ENCODE measurements around the gene LCA5L.
"Not testable (repeated sequence)": the region's sequence is repeated elsewhere in the genome, so short reads cannot be mapped to it uniquely, and the experiment has no call there.

Gene LCA5L

DNA sequence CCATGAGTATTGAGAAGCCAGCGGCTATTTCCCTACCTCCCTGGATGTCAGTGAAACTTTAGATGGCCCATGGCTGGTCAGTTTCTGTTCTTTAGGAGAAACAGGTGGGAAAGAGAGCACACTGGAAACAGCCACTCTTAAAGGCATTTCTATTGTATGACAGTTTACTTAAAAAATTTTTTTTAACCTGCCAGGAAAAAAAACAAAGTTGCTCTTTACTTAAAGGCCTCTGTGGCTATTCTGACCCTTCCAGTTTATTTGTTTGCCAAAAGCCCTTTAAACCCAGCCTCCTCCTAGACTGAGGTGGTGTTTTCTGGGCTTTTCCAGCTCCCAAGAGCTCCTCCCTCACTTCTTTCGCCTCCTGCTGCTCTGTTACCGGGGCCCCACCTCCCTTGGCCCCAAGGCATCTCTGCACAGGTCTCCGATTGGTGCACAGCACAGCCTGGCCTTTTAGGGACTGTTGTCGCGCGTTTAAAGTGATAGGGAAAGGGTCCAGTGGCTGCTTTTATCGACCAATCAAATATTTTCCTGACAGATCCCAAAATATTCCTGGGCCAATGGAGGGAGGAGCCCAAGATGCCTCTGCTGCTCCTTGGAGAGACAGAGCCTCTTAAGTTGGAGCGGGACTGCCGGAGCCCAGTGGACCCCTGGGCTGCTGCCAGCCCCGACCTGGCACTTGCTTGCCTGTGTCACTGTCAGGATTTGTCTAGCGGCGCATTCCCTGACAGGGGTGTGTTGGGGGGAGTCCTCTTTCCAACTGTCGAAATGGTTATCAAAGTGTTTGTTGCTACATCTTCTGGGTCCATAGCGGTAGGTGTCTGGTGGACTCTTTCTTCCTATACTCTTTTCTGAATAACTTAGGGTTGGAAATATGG lies 6.0 kb upstream of the LCA5L start, which contains the start of gene SH3BGR:
Gene SH3BGR (plus strand): TSS at position 639 of the 875 bp plus-strand sequence. CDS start 127 bp downstream, at position 766.
- peak; percentile 82 for DNase-seq

DNA sequence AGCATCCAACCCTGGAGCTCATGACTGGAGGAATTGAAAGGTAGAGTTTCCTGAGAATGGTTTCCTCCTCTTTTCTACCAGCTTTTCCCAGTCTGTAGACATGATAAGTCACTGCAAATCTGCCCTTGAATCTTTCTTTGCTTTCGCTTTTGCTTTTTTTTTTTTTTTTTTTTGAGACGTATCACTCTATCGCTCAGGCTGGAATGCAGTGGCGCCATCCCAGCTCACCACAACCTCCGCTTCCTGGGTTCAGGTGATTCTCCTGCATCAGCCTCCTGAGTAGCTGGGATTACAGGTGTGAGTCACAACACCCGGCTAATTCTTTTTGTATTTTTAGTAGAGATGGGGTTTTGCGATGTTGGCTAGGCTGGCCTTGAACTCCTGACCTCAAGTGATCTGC lies 1.7 kb upstream of the LCA5L start:
- no peak for DNase-seq

DNA sequence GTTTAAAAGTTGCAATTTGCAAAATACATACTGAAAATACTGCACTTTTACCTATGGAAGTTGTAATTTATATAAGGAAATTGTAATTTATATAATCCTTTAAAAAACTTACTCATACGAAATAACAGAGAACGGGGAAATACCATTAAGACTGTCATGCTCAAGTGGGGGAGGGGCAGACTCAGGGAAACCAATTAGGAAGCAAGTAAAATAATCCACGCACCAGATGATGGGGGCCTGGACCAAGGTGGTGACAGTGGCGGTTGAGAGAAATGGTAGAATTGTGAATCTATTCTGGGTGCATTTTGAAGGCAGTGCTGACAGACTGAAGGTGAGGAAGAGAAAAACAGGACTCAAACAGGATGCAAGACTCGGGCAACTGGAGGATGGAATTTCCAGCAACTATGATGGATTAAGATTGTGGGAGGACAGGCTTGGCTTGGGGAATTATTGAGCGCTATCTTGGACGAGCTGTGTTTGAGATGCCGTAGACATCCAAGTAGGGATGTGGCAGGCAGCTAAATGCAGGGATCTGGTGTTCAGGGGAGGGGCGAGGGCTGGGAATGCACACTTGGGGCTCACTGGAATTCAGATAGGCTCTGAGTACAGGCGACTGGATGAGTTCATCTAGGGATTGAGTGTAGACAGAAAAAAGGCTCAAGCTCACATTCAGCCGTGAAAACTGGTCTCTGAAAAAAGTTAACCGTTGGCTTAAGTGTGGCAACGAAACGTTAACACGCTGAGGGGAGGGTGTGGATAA lies 977 bp downstream of the LCA5L start:
- DNase-seq, result no peak

DNA sequence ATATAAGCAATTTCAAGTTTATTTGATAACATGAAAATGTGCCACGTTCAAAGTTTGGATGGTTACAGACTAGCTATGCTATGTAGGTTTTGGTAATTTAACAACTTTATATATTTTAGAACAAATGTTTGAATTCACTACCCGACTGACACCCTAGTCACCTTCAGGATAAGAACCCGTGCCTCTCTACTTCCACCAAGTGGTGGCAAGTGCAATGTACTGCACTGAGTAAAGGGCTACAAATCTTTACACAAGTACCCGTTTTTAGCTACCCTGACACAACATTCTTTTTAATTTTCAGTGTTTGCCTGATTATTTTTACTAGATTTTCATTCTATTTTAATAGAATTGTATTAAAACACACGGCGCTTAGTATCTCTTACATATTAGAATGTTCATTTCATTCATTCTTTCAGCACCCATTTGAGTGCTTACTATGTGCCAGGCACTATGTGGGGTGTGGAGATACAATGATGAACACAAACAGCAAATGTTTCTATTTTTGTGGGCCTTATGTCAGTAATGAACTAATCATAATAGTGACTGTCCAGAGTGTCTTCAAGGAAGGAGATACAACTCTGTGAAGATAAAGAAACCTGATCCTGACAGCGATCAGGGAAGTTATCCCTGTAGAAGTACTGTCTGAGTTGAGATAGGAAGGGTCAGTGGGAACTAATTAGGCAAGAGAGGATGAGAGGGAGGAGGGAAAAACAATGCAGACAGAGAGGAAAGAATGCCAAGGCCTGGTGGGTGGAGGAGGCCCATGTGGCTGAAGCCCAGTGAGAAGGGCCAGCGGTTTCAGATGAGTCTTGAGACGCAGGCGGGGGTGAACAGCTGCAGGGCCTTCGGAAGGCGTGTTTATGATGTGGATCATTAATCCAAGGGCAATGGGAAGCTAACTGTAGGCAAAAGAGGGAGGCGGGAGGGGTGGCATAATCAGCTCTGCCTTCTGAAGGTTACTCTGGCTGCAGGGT lies 3.8 kb downstream of the LCA5L start:
- DNase-seq, result peak; percentile 13

DNA sequence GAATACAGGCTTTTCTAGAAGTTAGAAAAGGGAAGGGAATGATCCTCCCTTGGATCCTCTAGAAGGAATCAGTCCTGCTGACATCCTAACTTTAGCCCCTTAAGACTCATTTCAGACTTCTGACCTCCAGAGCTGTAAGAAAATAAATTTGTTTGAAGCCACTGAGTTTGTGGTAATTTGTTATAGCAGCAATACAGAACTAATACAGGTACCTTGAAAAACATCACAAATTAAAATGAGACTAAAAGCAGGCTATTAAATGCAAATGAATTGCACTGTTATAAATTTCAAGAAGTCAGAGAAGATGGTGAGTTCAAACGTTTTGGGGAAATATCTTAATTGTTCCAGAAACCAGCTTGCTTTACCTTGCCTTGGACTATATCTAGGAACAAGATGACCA lies 6.3 kb downstream of the LCA5L start:
- no peak for DNase-seq

DNA sequence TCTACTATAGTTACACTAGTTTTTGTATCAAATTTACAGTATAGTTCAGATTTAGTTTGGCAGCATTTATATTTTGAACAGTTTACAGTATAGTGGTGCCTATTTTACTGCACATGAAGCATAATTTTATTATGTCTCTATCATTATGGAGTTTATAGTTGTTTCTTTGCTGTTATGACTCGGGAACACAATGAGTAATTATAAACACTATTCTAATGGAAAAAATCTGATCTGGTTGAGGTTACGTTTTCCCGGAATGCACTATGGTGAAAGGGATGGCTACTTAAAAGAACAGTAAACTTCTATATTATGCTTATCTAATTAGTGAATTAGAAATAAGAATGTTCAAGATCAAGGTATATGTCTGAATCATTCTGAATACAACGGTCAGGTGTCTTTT lies 10.6 kb downstream of the LCA5L start:
- DNase-seq, result no peak

DNA sequence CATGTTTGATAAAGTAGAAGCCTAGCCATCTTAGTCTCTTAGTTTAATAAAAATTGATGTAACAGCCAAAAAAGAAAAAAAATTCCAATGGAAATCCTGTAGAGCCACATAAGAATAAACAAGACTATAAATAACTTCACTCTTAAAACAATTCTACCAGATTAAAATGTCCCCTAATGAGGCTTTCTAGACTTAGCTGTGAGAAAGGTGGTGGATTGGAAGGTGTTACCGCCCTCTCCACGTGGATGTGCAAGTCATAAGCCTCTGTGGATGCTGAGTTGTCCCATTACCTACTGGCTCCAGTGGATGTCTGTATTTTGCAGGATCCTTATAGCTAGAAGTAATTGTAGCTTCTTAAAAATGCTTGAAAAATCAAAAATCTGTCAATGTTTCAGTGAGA lies 14.6 kb downstream of the LCA5L start:
- no peak for DNase-seq

DNA sequence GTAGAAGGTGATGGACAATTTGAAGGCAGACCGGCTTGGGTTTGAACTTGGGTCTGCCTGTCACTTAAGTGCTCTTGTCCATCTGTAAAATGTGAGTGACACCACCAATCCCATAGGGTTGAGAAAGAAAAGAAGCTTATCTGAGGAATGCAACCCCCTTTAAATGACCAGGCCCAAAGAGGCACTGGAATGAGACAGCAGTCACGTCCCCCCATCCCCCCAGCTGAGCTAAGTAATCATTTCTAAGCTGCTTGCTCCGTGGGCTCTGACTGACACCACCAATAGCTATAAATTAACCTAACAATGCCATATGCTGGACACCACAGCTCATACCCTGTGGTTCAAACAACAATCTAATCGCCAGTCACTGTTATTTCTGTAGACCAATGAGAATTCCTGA lies 15.1 kb downstream of the LCA5L start:
- no peak for DNase-seq

DNA sequence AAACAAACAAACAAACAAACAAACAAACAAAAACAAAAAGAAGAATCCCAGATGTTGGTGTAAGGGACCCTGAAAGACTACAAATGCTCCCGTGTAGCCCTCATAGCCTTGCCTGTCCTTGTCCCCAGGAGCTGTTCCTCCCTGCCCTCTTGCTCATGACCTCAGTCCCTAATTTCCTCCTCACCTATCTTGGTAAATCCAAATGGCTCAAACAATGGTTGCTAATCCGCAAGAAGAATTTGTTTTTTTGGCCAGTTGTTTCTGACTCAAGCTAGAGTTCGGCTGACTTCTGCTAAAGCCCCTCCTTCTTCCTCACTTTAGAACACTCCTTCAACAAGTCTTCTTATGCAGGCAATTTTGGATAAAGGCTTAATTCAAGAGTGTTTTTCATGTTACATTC lies 15.6 kb downstream of the LCA5L start:
- no peak for DNase-seq

DNA sequence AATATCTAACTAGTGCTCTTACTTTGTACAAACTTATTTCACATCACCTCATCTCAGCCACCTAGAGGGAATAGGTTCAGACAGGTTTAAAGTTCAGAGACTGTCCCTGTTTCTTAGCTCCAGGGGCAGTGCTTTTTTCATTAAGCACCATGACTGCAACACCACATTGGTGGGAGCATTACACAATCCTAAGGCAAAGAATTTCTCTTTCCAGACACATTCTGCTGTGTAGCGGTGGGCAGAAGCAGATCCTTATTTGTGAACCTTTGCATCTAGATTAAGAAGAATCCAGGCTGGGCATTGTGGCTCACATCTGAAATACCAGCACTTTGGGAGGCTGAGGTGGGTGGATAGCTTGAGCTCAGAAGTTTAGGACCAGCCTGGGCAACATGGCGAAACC lies 16.1 kb downstream of the LCA5L start:
- DNase-seq, result no peak

DNA sequence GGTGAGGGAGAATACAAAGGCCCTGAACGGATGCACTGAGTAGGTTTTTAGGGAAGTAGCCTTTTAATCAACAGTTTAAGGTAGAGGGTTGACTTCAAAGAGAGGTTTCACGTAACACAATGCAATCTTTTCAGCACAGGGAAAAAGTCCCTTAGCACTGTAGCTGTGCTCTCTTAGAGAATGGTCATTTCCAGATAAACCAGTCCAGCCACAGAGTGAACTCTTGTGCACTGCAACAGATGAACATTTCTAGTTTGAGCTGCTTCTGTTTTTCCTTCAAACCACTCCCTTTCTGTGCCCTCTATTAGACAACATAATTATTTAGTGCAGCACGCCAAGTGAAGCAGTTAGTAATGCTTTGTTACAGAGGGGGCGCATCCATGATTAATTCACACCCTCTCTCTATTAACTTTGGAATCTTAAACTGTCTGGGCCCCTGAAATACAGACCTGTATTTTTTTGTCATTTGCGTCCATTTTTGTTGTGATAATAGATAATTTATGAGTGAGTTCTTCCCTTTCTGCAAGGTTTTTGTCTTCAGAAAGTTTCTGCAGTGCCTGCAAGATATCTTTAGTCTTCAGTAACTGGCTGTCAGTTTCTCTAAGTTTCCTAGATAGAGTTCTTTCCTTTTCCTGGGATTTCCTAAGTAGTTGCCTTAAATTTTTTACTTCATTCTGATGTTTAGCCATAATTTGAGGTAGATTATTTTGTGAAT lies 22.9 kb downstream of the LCA5L start:
- DNase-seq, result no peak

DNA sequence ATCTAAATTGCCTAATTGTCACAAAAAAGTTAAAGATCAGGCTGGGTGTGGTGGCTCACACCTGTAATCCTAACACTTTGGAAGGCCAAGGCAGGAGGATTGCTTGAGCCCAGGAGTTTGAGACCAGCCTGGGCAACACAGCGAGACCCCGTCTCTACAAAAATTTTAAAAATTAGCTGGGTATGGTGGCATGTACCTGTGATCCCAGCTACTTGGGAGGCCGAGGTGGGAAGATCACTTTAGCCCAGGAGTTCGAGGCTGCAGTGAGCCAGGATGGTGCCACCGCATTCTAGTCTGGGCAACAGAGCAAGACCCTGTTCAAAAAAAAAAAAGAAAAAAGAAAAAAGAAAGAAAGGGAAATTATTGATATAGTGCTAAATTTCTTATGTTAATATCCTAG lies 26.4 kb downstream of the LCA5L start:
- DNase-seq, result not testable (repeated sequence)

DNA sequence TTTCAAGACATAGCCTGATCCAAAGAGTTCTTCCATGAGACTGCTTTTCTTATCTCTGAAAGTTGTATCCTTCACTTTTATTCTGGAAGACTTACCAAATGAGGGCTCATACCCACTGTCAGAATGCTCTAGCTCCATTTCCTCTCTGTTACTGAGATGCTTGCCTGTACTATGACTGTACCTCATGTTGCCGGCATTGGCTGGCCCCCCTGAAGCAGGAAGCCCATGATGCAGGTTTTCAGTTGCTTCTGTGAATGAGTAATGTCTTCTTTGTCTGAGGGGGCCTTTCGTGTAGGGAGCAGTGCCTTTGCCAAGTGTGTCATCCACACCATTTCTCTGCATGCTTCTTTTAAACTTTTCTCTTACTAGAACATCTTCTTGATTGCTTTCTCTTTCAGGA lies 39.5 kb downstream of the LCA5L start:
- no peak for DNase-seq

DNA sequence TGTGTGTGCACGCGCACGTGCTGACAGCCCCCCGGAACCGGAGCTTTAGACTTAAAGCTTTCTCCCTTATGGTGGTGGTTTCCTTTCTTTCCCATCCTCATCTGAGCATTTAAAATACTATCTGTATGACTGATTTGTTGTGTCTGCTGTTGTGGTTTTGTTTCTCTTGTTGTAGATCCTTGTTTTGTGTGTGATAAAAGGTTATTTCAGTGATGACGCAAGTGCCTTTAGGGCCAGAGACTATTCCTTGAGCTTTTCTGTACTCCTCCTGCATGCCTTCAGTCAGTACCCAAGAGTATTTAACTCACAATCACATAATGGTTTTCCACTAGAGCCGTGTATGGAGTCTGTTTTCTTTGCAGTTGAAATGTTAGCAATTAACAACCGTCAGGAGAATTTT lies 45.4 kb downstream of the LCA5L start:
- DNase-seq, result no peak

DNA sequence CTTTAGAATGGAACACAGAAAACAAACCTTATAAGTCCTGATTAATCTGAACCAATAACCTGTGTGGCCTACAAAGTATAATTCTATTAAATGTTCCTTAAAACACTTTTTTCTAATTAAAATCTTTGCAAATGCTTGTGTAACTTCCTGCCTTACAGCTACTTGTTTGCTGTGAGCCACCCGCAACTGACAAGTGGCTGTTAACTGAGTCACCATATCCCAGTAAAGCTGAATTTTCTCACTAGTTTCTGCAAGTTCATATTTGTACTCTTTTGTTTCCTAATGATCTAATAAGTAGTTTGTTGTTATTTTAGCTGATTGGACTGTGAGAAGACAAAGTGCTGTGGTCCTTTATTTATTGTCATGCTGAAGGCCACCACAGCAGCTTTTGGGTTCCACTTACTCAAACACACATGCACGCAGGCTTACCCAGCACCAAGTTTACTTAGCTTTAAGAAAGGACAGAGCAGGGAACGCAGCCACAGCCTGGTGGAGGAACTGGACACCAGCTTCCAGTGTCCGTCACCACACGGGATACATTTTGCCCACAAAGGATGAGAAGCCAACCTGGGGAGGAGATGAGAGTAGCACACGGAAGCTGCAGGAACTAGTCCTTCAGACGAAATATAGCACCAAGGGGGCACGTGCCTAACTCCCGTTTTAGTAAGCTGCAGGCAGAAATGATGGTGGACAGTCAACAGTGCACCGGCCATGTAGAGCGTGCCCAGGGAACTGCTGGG lies 47.8 kb downstream of the LCA5L start:
- no peak for DNase-seq

DNA sequence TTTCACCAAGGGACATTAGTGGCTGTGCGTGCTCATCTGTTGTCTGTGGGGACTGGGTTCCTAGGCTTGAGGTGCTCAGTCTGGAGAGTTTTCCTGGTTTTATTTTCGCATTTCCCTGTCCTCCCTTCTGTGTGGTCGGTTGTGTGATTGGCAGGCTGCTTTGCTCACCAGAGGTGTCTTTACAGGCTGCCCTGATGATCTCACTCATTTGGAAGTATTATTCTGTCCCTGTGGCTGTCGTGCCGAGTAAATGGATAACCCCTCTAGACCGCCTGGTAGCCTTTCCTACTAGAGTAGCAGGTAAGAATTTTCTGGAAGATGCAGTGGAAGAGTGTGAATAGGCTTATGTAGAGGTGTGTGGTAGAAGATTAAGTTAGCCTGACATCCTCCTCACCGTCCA lies 52.6 kb downstream of the LCA5L start:
- DNase-seq, result no peak

DNA sequence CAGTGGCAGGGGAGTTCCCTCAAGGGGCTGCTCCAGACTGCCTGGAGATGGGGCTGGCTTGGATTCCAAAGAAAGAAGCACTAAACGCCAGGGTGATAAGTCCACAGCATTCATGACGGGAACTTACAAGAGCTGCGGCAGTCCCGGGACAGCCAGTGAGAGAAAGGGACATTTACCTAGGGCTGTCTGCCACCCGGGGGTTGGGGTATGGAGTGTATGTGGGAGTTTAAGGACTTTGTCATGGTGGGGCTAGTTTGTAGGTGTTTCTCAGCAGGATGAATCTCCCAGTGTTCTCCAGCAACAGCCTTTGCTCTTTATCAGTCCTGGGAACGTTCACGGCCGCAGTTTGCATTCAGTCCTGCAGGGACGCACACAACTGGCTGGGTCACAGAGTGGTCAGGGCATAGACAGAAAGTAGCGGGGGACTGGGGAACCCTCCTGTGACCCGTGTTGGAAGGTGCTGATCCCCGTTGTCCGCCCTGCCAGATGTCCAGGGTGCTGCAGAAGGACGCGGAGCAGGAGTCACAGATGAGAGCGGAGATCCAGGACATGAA lies 55.3 kb downstream of the LCA5L start:
- no peak for DNase-seq

DNA sequence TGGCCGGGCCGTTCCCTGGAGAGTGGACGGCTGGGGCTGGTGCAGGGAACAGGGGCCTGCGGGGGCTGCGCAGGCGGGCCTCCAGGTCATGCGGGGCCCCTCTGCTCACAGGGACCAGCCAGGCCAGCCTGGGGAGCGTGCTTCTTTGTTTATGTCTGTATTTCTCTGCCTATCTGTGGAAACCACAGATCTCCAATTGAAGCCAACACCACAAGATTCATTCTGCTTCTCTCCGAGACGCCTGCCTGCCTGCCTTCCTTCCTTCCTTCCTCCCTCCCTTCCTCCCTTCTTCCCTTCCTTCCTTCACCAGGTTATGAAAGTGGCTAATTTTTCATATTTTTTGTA lies 56.8 kb downstream of the LCA5L start:
- DNase-seq, result no peak

DNA sequence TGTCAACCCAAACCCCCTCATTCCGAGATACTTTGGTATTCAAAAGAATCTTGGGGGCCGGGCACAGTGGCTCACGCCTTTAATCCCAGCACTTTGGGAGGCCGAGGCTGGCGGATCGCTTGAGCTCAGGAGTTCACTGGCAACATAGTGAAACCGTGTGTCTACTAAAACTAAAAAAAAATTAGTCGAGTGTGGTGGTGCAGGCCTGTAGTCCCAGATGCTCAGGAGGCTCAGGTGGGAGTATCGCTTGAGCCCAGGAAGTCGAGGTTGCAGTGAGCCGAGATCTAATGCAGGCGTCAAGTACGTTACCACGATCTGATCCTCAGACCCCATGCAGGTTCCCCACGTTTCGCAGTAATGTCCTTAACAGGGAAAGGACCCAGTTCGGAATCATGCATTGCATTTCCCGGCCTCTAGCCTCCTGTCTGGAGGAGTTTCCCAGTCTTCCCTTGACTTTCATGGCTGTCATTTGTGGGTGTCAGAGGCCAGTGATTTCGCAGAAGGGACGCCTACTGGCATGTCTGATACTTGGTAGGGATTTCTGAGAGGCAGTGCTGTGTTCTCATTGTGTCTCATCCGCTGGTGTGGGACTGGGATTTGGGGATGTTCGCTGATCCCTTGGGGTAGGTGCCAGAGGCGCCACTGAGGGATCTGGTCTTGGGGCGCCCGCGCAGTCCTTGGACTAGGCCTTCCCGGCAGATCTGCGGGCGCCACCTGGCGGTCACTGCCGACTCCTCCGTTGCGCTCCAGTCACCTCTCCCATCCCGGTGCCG lies 57.4 kb downstream of the LCA5L start:
- peak; percentile 63 for DNase-seq

DNA sequence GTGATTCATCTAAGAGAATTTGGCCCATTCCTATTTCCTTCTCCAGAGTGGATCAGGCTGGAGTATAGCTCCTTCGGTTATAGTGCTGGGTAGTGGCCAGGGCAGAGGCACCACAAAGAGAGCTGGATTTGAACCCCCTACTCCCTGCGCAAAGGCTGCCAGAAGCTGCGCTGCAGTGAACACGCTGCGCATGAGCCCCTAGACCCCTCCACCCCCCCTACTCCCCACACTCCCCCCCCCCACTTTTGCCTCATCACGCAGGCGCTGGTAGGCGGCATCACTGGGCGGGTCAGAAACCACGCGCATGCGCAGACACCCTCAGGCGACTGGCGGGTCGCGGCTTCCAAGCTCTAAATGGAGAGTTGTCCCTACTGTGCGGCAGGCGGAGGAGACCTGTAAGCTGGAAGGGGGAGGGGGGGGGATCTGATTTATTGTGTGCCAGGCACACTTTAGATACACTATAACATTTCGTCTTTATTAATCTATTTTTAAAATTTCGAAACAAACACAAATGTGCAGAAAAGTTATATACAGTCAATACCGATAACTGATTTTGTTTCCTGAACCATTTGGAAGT lies 58.0 kb downstream of the LCA5L start:
- peak; percentile 43 for DNase-seq
